Stomach (tissue), 9 donors: ENCODE data around the gene PARD3. TPM values are rescaled to one million over a fixed set of nuclear protein-coding genes. Genes with fewer than 3 reads are reported as not detected.

Experiments used
- DNase-seq, 2 donors: peaks; one replicate each; pipeline versions ENCODE4 v3.0.0 to v3.0.0-alpha.2; 2013 to 2019
- H3K27ac ChIP-seq, 5 donors: fragments of 200-600 bp in 4 of 5; sonication (generic) in 4 of 5; one replicate each; pipeline ENCODE4 v1.5.1; 2013 to 2019; ENCODE audit warnings: mild to moderate bottlenecking in 1 of 5, moderate library complexity in 1 of 5
- H3K27me3 ChIP-seq, 3 donors: fragments of 200-600 bp; sonication (generic); one replicate each; pipeline ENCODE4 v1.5.1; 2017 to 2019; ENCODE audit warnings: mixed run types in 1 of 3
- H3K36me3 ChIP-seq, 4 donors: fragments of 200-600 bp; sonication (generic); 1 replicate in 3 of 4; 2 replicates in 1 of 4; pipeline ENCODE4 v1.5.1; 2016 to 2019
- H3K4me1 ChIP-seq, 4 donors: fragments of 200-600 bp; sonication (generic); one replicate each; pipeline ENCODE4 v1.5.1; 2016 to 2019
- H3K4me3 ChIP-seq, 4 donors: fragments of 200-600 bp; sonication (generic) in 3 of 4; one replicate each; pipeline ENCODE4 v1.5.1; 2016 to 2019; ENCODE audit warnings: mild to moderate bottlenecking in 1 of 4
- H3K9me3 ChIP-seq, 4 donors: fragments of 200-600 bp; sonication (generic); one replicate each; pipeline ENCODE4 v1.5.1; 2016 to 2019
- EP300 ChIP-seq: sonication (generic); formaldehyde crosslinking; IDR thresholded peaks from one replicate; pipeline ENCODE4 v1.6.1; 2017; ENCODE audit warnings: antibody characterized with exemption
- POLR2A ChIP-seq, 4 donors: fragments of 450-650 bp; IDR thresholded peaks; one replicate each; pipeline ENCODE4 v1.6.1; 2016; ENCODE audit warnings: antibody characterized with exemption in 4 of 4, control low read depth in 2 of 4, mild to moderate bottlenecking in 1 of 4, moderate library complexity in 1 of 4
- POLR2AphosphoS5 ChIP-seq, 3 donors: sonication (generic); formaldehyde crosslinking; IDR thresholded peaks; one replicate each; pipeline ENCODE4 v1.6.1; 2016; ENCODE audit warnings: antibody characterized with exemption in 3 of 3
- WGBS, 5 donors: extraction: QIAGEN DNeasy Blood & Tissue Kit in 3 of 5; methylation state at CpG; one replicate each; pipeline versions ENCODE4 v1.1.5 to v1.1.7; 2013 to 2018; 5-methylcytosine and 5-hydroxymethylcytosine counted together
- intact Hi-C: fragments of 100-400 bp; cut with DNase I; formaldehyde crosslinking; loops from one replicate; pipeline ENCODE4 v1.15.1; 2023; ENCODE audit warnings: low total_unique reads
- polyA plus RNA-seq, 3 donors: library from polyadenylated mRNA; stranded (reverse); fragments of 200-250 nt; gene quantifications; one replicate each; pipeline ENCODE4 v1.2.3, GENCODE V29; 2013
- total RNA-seq, 5 donors: library from RNA; depleted of rRNA; stranded (reverse); fragments of >200 nt; gene quantifications; one replicate each; pipeline versions ENCODE4 v1.1.0 to v1.2.3, GENCODE V29; 2014 to 2016
- TF ChIP-seq, protein P1 (sequence below), 7 experiments: fragments of 450-650 bp in 4 of 7; fragments of 200-600 bp in 3 of 7; sonication (generic) in 3 of 7; IDR thresholded peaks; one replicate each; pipeline ENCODE4 v1.5.1; 2016 to 2019; ENCODE audit warnings: antibody characterized with exemption in 7 of 7, control low read depth in 2 of 7, mild to moderate bottlenecking in 1 of 7
- donor health status: healthy with polysubstance abuse.
- donor health status: Bipolar disorder and iron deficiency.
- donor health status: healthy.

The PARD3 gene
- total and polyA plus RNA-seq, 8 donors: 13.7 to 118 (median 31.8) TPM

DNA sequence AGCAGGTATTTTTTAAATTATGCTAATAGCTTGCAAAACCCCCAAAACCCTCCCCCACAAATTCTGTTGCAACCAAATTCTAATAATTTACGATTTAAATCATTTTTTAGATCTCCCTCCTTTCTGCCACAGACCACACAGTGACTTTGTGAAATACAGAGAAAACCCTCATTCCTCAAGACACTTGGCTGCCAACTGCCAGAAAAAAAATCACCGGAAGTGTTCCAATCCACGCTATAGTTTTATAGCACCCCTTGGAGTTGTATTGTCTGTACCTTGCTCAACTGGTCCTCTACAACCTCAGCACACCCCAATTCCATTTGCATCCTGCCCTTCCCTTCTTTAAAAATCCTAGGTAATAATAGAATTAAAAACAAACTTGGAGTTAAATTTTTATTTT, 560.1 kb downstream of the PARD3 start:
- no peaks in the 10 kb centered on the region for H3K9me3 ChIP-seq
- H3K36me3 ChIP-seq: peaks cover 0 to 6% (median 0%) of the 10 kb centered on the region in 4 donors
- TF ChIP-seq EP300: no peak
- TF ChIP-seq, protein P1, sequence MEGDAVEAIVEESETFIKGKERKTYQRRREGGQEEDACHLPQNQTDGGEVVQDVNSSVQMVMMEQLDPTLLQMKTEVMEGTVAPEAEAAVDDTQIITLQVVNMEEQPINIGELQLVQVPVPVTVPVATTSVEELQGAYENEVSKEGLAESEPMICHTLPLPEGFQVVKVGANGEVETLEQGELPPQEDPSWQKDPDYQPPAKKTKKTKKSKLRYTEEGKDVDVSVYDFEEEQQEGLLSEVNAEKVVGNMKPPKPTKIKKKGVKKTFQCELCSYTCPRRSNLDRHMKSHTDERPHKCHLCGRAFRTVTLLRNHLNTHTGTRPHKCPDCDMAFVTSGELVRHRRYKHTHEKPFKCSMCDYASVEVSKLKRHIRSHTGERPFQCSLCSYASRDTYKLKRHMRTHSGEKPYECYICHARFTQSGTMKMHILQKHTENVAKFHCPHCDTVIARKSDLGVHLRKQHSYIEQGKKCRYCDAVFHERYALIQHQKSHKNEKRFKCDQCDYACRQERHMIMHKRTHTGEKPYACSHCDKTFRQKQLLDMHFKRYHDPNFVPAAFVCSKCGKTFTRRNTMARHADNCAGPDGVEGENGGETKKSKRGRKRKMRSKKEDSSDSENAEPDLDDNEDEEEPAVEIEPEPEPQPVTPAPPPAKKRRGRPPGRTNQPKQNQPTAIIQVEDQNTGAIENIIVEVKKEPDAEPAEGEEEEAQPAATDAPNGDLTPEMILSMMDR (IDR thresholded peaks at IDR 0.05): no peak
- no peak for TF ChIP-seq POLR2A (IDR thresholded peaks at IDR 0.05)
- TF ChIP-seq POLR2AphosphoS5 (IDR thresholded peaks at IDR 0.05): no peak
- H3K4me1 ChIP-seq: peaks cover 0 to 6% (median 3%) of the 10 kb centered on the region in 4 donors
- no peaks in the 10 kb centered on the region for H3K27me3 ChIP-seq
- 63 to 84% (median 74%) methylated on average over 3 of the region's 3 CpGs for WGBS, 5 donors
- no peak overlapping the region for H3K4me3 ChIP-seq
- DNase-seq: no peak
- no peak overlapping the region for H3K27ac ChIP-seq
- intact Hi-C loops: no loop called here

- Histone ChIP-seq H3K27ac (no peak overlapping the region), H3K36me3 (peaks cover 0 to 6% (median 0%) of the 10 kb centered on the region in 4 donors), H3K4me1 (peaks cover 0 to 6% (median 3%) of the 10 kb centered on the region in 4 donors), H3K4me3 (no peak overlapping the region), H3K27me3 (no peaks in the 10 kb centered on the region), H3K9me3 (no peaks in the 10 kb centered on the region)
- intact Hi-C loops: no loop called here
- TF ChIP-seq POLR2AphosphoS5 (IDR thresholded peaks at IDR 0.05): no peak
- TF ChIP-seq, protein P1 (IDR thresholded peaks at IDR 0.05): no peak
- TF ChIP-seq EP300: no peak
- no peak for TF ChIP-seq POLR2A (IDR thresholded peaks at IDR 0.05)
- DNase-seq: peak in 1 of 2 donors; percentile 44
Measured at GRCh38 chr10:34254596-34254995, 560.5 kb downstream of the PARD3 start.

GRCh38 chr10:34252111-34252510, 563.0 kb downstream of the PARD3 start:
- no peak for TF ChIP-seq POLR2A (IDR thresholded peaks at IDR 0.05)
- TF ChIP-seq EP300: no peak
- no peak for TF ChIP-seq POLR2AphosphoS5 (IDR thresholded peaks at IDR 0.05)
- TF ChIP-seq, protein P1 (IDR thresholded peaks at IDR 0.05): no peak
- Histone ChIP-seq H3K27me3 (no peaks in the 10 kb centered on the region), H3K4me3 (no peak overlapping the region), H3K36me3 (no peaks in the 10 kb centered on the region), H3K9me3 (no peaks in the 10 kb centered on the region), H3K27ac (no peak overlapping the region), H3K4me1 (peaks cover 0 to 6% (median 3%) of the 10 kb centered on the region in 4 donors)
- intact Hi-C loops: no loop called here
- WGBS, 5 donors: 31 to 70% (median 54%) methylated on average over 7 of the region's 7 CpGs
- peak in 1 of 2 donors; percentile 52 for DNase-seq

DNA sequence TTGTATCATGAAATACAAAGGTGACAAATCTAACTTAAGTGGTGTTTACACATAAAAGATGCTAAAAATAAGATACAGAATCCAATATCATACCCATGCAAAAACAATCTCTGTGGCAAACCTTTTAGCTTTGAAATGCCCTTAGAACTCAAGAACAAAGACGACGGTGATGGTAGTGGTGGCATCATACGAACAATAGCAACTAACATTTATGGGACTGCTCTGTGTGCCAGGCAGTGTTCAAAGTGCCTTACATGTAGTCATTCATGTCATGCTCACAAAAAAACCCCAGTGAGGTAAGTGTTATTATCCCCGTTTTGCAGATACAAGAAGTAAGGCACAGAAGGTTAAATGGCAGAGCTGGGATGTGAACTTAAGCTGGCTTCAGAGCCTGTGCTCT, 563.9 kb downstream of the PARD3 start:
- no peak overlapping the region for H3K27ac ChIP-seq
- intact Hi-C loops: no loop called here
- no peak for DNase-seq
- WGBS, 5 donors: 81 to 93% (median 92%) methylated on average over 4 of the region's 4 CpGs
- H3K4me3 ChIP-seq: no peak overlapping the region
- no peaks in the 10 kb centered on the region for H3K36me3 ChIP-seq
- no peaks in the 10 kb centered on the region for H3K27me3 ChIP-seq
- peaks cover 0 to 6% (median 3%) of the 10 kb centered on the region in 4 donors for H3K4me1 ChIP-seq
- no peaks in the 10 kb centered on the region for H3K9me3 ChIP-seq
- TF ChIP-seq EP300 (no peak), POLR2A (IDR thresholded peaks at IDR 0.05) (no peak), POLR2AphosphoS5 (IDR thresholded peaks at IDR 0.05) (no peak)

DNA sequence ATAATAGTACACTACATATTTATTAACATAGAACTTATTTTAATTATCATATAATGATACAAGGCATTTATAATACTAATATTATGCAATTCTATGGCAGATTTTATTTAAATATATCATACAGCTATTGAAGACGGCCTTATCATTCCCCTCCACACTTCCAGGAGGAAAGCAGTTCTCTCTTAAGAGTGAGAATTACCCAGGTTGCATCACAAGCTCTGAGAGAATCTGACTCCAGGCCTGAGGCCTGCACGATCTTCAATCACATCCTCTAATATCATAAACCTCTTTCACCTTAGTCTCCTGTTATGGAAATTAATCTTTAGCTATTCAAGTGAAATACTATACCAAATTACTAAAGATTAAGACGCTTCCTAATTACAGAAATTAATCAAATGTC, 564.4 kb downstream of the PARD3 start:
- 85 to 89% (median 87%) methylated on average over 3 of the region's 3 CpGs for WGBS, 5 donors
- peaks cover 0 to 6% (median 3%) of the 10 kb centered on the region in 4 donors for H3K4me1 ChIP-seq
- TF ChIP-seq POLR2A (IDR thresholded peaks at IDR 0.05) (no peak), POLR2AphosphoS5 (IDR thresholded peaks at IDR 0.05) (no peak), EP300 (no peak)
- TF ChIP-seq, protein P1 (IDR thresholded peaks at IDR 0.05): no peak
- H3K9me3 ChIP-seq: no peaks in the 10 kb centered on the region
- DNase-seq: no peak
- intact Hi-C loops: no loop called here
- no peak overlapping the region for H3K4me3 ChIP-seq
- H3K27me3 ChIP-seq: no peaks in the 10 kb centered on the region
- no peaks in the 10 kb centered on the region for H3K36me3 ChIP-seq
- no peak overlapping the region for H3K27ac ChIP-seq
